ENCODE measurements around the gene CYP21A2.
"Not testable (repeated sequence)": the region's sequence is repeated elsewhere in the genome, so short reads cannot be mapped to it uniquely, and the experiment has no call there.

CYP21A2 gene

DNA sequence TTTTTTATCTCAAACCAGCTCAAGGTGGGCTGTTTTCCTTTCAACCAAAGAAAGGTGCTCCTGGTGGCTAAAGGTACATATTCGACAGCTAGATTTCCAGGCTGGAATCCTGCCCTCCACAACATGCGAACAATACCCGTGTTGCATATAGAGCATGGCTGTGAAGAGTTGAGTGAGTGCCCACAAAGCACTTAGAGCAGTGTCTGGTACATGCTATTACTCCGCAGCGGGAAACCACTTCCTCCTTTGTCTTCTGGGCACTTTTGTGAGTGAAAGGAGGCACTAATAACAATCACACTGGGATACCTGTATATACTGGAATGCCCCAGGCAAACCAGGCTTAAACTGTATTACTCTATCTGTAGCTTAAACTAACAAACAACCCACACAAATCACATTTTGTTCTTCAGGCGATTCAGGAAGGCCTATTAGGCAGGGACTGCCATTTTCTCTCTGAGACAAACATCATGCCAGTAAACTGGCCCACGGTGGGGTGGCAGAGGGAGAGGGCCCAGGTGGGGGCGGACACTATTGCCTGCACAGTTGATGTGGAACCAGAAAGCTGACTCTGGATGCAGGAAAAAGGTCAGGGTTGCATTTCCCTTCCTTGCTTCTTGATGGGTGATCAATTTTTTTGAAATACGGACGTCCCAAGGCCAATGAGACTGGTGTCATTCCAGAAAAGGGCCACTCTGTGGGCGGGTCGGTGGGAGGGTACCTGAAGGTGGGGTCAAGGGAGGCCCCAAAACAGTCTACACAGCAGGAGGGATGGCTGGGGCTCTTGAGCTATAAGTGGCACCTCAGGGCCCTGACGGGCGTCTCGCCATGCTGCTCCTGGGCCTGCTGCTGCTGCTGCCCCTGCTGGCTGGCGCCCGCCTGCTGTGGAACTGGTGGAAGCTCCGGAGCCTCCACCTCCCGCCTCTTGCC is at the start of gene CYP21A2:
Gene CYP21A2 (plus strand): TSS at position 818 of the 927 bp plus-strand sequence. CDS start 8 bp downstream, at position 826.
- DNase-seq (ENCODE audit: low spot score), result not testable (repeated sequence)

DNA sequence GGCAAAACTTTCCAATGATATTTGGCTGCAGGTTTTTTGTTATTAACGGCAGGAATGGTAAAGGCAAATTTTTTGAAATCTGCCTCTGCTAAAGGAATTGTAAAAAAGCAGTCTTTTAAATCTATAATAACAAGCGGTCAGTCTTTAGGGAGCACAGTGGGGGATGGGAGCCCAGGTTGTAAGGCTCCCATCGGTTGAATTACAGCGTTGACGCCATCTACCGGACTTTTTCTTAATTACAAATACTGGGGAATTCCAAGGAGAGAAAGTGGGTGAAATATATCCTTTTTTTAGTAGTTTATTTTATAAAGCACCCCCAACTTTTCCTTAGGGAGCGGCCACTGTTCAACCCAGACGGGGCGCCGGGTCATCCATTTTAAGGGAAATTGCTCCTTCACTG is 48.9 kb upstream of the CYP21A2 start:
- DNase-seq (ENCODE audit: low spot score), result not testable (repeated sequence)

GRCh38 chr6:31994421-31994820 is 43.8 kb upstream of the CYP21A2 start:
- DNase-seq (ENCODE audit: low spot score), result not testable (repeated sequence)

DNA sequence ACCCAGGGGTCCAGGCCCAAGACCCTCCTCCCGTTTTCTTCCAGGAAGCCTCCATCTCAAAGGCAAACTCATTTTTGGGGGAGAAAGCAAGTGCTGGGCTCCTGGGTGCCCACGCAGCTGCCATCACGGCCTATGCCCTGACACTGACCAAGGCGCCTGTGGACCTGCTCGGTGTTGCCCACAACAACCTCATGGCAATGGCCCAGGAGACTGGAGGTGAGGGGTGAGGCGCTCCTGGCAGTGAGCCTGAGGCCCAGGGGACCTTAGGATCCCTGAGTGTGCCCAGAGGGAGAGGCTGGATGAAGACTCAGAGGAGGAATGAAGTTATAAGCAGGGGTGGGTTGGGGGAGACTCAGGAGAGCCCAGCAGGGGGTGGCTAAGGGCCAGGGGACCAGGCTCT is 41.8 kb upstream of the CYP21A2 start:
- DNase-seq (ENCODE audit: low spot score), result not testable (repeated sequence)

- DNase-seq (ENCODE audit: low spot score), result not testable (repeated sequence)
These were observed 35.5 kb upstream of the CYP21A2 start for GRCh38 chr6:32002546-32003268.

DNA sequence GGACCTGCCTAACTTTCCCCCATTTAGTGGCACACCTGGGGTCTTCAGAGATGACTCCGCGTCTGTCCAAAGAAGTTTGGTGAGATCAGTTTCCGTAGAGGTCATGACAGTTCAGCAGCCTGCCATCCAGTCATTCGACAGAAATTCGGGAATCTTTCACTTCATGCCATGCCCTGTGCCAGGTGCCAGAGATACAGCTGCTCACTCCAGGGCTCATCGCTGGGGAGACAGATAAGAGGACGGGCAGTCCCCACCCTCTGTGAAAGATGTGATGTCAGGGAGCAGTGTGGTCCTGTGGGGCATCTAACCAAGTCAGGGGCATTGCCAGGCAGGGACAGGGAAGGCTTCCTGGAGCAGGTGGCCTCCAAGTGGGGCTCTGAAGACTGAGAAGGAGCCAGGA is 34.9 kb upstream of the CYP21A2 start:
- not testable (repeated sequence) for DNase-seq (ENCODE audit: low spot score)

- not testable (repeated sequence) for DNase-seq (ENCODE audit: low spot score)
These were observed 33.8 kb upstream of the CYP21A2 start for GRCh38 chr6:32004393-32004792.

GRCh38 chr6:32004864-32005537 is 33.2 kb upstream of the CYP21A2 start:
- not testable (repeated sequence) for DNase-seq (ENCODE audit: low spot score)

DNA sequence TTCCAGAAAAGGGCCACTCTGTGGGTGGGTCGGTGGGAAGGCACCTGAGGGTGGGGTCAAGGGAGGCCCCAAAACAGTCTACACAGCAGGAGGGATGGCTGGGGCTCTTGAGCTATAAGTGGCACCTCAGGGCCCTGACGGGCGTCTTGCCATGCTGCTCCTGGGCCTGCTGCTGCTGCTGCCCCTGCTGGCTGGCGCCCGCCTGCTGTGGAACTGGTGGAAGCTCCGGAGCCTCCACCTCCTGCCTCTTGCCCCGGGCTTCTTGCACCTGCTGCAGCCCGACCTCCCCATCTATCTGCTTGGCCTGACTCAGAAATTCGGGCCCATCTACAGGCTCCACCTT is 32.7 kb upstream of the CYP21A2 start:
- DNase-seq (ENCODE audit: low spot score), result not testable (repeated sequence)

- DNase-seq (ENCODE audit: low spot score), result not testable (repeated sequence)
These were observed 32.2 kb upstream of the CYP21A2 start for GRCh38 chr6:32005991-32006529.

DNA sequence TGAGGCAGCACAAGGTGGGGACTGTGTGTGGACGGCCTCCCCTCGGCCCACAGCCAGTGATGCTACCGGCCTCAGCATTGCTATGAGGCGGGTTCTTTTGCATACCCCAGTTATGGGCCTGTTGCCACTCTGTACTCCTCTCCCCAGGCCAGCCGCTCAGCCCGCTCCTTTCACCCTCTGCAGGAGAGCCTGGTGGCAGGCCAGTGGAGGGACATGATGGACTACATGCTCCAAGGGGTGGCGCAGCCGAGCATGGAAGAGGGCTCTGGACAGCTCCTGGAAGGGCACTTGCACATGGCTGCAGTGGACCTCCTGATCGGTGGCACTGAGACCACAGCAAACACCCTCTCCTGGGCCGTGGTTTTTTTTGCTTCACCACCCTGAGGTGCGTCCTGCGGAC is 31.1 kb upstream of the CYP21A2 start:
- not testable (repeated sequence) for DNase-seq (ENCODE audit: low spot score)

DNA sequence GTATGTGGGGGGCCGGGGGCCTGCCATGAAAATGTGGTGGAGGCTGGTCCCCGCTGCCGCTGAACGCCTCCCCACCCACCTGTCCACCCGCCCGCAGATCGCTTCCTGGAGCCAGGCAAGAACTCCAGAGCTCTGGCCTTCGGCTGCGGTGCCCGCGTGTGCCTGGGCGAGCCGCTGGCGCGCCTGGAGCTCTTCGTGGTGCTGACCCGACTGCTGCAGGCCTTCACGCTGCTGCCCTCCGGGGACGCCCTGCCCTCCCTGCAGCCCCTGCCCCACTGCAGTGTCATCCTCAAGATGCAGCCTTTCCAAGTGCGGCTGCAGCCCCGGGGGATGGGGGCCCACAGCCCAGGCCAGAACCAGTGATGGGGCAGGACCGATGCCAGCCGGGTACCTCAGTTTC is 30.2 kb upstream of the CYP21A2 start:
- not testable (repeated sequence) for DNase-seq (ENCODE audit: low spot score)

GRCh38 chr6:32008616-32009015 is 29.6 kb upstream of the CYP21A2 start:
- DNase-seq (ENCODE audit: low spot score), result not testable (repeated sequence)

DNA sequence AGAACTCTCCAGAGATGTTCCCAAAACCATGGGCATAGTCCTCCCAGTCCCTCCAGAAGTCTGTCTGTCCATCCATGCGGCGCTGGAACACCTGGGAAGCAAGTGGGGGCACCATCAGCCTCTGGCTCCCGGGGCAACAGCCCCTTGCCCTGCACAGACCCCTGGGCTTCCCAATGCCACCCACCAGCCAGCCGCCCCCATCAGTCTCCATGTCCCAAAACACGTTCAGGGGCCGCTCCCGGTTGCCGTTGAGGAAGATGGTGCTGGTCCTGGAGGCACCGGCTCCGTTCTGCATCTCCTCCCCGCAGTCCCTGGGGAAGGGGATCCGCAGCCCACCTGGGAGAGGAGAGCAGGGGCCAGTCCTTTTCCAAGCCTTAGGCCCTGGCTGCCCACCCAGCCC is 28.7 kb upstream of the CYP21A2 start:
- DNase-seq (ENCODE audit: low spot score), result not testable (repeated sequence)

DNA sequence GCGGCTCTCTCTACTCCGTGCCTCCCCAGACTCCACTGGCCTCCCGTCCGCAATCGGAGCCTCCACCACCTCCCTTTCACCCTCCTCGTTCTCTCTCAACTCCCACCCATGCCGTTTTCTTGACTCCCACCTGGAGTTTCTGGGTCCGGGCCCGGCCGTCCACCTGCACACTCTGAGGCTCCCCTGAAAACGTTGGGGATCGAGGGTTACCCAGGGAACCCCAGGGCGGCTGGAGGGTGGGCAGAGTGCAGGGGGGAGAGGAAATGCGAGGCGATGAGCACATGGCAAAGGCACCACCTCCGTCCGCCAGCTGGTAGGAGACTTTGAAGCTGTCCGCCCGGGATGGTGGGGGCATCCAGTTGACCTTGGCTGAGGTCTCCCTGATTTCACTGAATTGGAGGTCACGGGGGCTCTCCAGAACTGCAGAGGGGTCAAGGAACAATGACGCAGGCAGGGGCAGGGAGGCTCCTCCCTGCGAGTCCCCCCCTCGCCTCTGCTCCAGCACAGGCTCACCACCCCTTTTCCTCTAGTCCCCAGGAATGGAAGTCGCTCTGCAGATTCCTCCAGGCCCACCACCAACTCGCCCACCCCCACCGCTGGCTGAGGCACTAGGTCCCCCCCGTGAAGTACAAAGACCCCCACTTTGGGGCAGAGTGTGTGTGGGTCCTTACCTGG is 27.2 kb upstream of the CYP21A2 start:
- DNase-seq (ENCODE audit: low spot score), result not testable (repeated sequence)

GRCh38 chr6:32012941-32013617 is 25.1 kb upstream of the CYP21A2 start:
- not testable (repeated sequence) for DNase-seq (ENCODE audit: low spot score)

GRCh38 chr6:32013738-32014137 is 24.5 kb upstream of the CYP21A2 start:
- DNase-seq (ENCODE audit: low spot score), result not testable (repeated sequence)

DNA sequence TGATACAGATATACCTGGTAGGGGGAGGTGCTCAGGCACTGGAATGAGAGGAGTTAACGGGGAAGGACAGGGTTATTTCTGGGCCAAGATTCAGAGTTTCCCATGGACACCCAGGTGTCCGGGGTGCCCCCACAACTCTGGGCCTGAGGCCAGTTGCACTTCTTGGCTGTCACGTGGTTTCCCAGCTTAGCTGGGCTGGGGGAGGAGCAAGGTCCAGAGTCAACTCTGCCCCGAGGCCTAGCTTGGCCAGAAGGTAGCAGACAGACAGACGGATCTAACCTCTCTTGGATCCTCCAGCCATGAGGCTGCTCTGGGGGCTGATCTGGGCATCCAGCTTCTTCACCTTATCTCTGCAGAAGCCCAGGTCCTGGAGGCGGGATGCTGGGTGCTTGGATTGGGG is 23.7 kb upstream of the CYP21A2 start, which contains the start of gene C4B:
Gene C4B (plus strand): TSS at position 249 of the 400 bp plus-strand sequence. CDS start 51 bp downstream, at position 300.
- not testable (repeated sequence) for DNase-seq (ENCODE audit: low spot score)

GRCh38 chr6:32022100-32022499 is 16.1 kb upstream of the CYP21A2 start:
- DNase-seq (ENCODE audit: low spot score), result not testable (repeated sequence)

DNA sequence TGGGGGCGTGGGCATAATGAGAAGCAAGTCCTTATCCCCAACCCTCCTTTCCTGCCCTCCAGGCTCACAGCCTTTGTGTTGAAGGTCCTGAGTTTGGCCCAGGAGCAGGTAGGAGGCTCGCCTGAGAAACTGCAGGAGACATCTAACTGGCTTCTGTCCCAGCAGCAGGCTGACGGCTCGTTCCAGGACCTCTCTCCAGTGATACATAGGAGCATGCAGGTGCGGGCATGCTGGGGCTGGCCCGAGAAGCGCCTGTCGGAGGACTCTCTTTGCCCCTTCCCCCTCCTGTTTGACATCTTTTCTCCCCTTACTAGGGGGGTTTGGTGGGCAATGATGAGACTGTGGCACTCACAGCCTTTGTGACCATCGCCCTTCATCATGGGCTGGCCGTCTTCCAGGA is 9.6 kb upstream of the CYP21A2 start:
- not testable (repeated sequence) for DNase-seq (ENCODE audit: low spot score)

DNA sequence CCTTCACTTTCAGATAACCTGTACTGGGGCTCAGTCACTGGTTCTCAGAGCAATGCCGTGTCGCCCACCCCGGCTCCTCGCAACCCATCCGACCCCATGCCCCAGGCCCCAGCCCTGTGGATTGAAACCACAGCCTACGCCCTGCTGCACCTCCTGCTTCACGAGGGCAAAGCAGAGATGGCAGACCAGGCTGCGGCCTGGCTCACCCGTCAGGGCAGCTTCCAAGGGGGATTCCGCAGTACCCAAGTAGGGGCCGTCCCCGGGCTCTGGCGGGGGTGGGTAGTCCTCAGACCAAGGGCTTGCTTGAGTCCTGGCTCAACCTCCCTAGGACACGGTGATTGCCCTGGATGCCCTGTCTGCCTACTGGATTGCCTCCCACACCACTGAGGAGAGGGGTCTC is 8.7 kb upstream of the CYP21A2 start:
- DNase-seq (ENCODE audit: low spot score), result not testable (repeated sequence)

Data from kidney capillary endothelial cell (primary cell).